HepG2 (cell line): ENCODE measurements around the gene SLC13A3. TPM values are rescaled to one million over a fixed set of nuclear protein-coding genes. Genes with fewer than 3 reads are reported as not detected.

ENCODE experiments used
- ARNTL ChIP-seq: sonication (generic); formaldehyde crosslinking; IDR thresholded peaks from 2 replicates; pipeline ENCODE4 v1.4.0; 2020; ENCODE audit warnings: mild to moderate bottlenecking, missing genetic modification reagents
- BRCA1 ChIP-seq: sonication (generic); formaldehyde crosslinking; IDR thresholded peaks from 2 replicates; pipeline ENCODE4 v1.4.0; 2020; ENCODE audit warnings: missing genetic modification reagents
- DZIP1 ChIP-seq: sonication (generic); formaldehyde crosslinking; IDR thresholded peaks from 2 replicates; pipeline ENCODE4 v1.5.0; 2020; ENCODE audit warnings: mild to moderate bottlenecking, missing genetic modification reagents
- FOXK1 ChIP-seq: sonication (generic); formaldehyde crosslinking; IDR thresholded peaks from 2 replicates; pipeline ENCODE4 v1.4.0; 2020; ENCODE audit warnings: low read depth, missing genetic modification reagents, borderline replicate concordance
- KLF9 ChIP-seq: IDR thresholded peaks from 2 replicates; pipeline ENCODE4 v1.6.1; 2016; ENCODE audit warnings: low read depth
- MLX ChIP-seq: IDR thresholded peaks from 2 replicates; pipeline ENCODE4 v1.6.1; 2016
- MTF2 ChIP-seq: sonication (generic); formaldehyde crosslinking; IDR thresholded peaks from 2 replicates; pipeline ENCODE4 v1.5.0; 2020; ENCODE audit warnings: missing genetic modification reagents, borderline replicate concordance
- SMARCE1 ChIP-seq: fragments of 450-650 bp; IDR thresholded peaks from 2 replicates; pipeline ENCODE4 v1.6.1; 2017; ENCODE audit warnings: borderline replicate concordance
- SNAI1 ChIP-seq: sonication (generic); formaldehyde crosslinking; IDR thresholded peaks from 2 replicates; pipeline ENCODE4 v1.5.0; 2020; ENCODE audit warnings: mild to moderate bottlenecking, missing genetic modification reagents, borderline replicate concordance
- STAT5B ChIP-seq: sonication (generic); formaldehyde crosslinking; IDR thresholded peaks from 2 replicates; pipeline ENCODE4 v1.4.0; 2020; ENCODE audit warnings: missing genetic modification reagents
- THAP11 ChIP-seq: IDR thresholded peaks from 2 replicates; pipeline ENCODE4 v1.6.1; 2016; ENCODE audit warnings: missing biosample characterization, missing genetic modification reagents
- ZNF232 ChIP-seq: sonication (generic); formaldehyde crosslinking; IDR thresholded peaks from 2 replicates; pipeline ENCODE4 v1.4.0; 2020; ENCODE audit warnings: missing genetic modification reagents, borderline replicate concordance
- ZNF253 ChIP-seq: sonication (generic); formaldehyde crosslinking; IDR thresholded peaks from 2 replicates; pipeline ENCODE4 v1.8.0; 2022; ENCODE audit warnings: mild to moderate bottlenecking, missing genetic modification reagents, borderline replicate concordance
- ZNF333 ChIP-seq: sonication (generic); formaldehyde crosslinking; IDR thresholded peaks from 2 replicates; pipeline ENCODE4 v1.4.0; 2020; ENCODE audit warnings: mild to moderate bottlenecking, missing genetic modification reagents, borderline replicate concordance
- ZNF382 ChIP-seq: sonication (generic); formaldehyde crosslinking; IDR thresholded peaks from 2 replicates; pipeline ENCODE4 v1.5.0; 2020; ENCODE audit warnings: missing genetic modification reagents, mild to moderate bottlenecking, borderline replicate concordance
- ZNF501 ChIP-seq: sonication (generic); formaldehyde crosslinking; IDR thresholded peaks from 2 replicates; pipeline ENCODE4 v1.5.1; 2020; ENCODE audit warnings: mild to moderate bottlenecking, moderate library complexity, missing genetic modification reagents
- ZNF547 ChIP-seq: sonication (generic); formaldehyde crosslinking; IDR thresholded peaks from 2 replicates; pipeline ENCODE4 v1.5.1; 2020; ENCODE audit warnings: mild to moderate bottlenecking, missing genetic modification reagents
- ZNF766 ChIP-seq: sonication (generic); formaldehyde crosslinking; IDR thresholded peaks from 2 replicates; pipeline ENCODE4 v1.5.0; 2020; ENCODE audit warnings: missing genetic modification reagents, borderline replicate concordance
- ZNF792 ChIP-seq: IDR thresholded peaks from 2 replicates; pipeline ENCODE4 v1.6.1; 2016
- polyA plus RNA-seq, 8 experiments: library from polyadenylated mRNA; depleted of rRNA in 3 of 8; stranded (reverse) in 7 of 8; unstranded in 1 of 8; fragments of >200 nt; fragmentation: Illumina TruSeq in 4 of 8; extraction: Trizol in 4 of 8; gene quantifications; 2 replicates each; pipeline versions ENCODE4 v1.2.1 to v1.2.3, GENCODE V29; 2011 to 2016; ENCODE audit warnings: low read depth in 4 of 8, missing spikeins in 1 of 8, mixed read lengths in 1 of 8; ENCODE audit not compliant: insufficient read depth in 1 of 8
- total RNA-seq, 5 experiments: library from RNA; depleted of rRNA; stranded (reverse); fragments of >200 nt; fragmentation: Illumina TruSeq; extraction: Trizol; gene quantifications; 2 replicates each; pipeline ENCODE4 v1.2.3, GENCODE V29; 2016; ENCODE audit warnings: low read depth in 1 of 5
- TF ChIP-seq, protein P1 (sequence below): IDR thresholded peaks from 2 replicates; pipeline ENCODE4 v1.6.1; 2016; ENCODE audit warnings: low read depth, borderline replicate concordance
- TF ChIP-seq, protein P2 (sequence below): sonication (generic); formaldehyde crosslinking; IDR thresholded peaks from 2 replicates; pipeline ENCODE4 v1.4.0; 2020; ENCODE audit warnings: mild to moderate bottlenecking, missing genetic modification reagents
- TF ChIP-seq, protein P3 (sequence below): sonication (generic); formaldehyde crosslinking; IDR thresholded peaks from 2 replicates; pipeline ENCODE4 v1.4.0; 2020; ENCODE audit warnings: missing genetic modification reagents, mild to moderate bottlenecking, borderline replicate concordance
- TF ChIP-seq, protein P4 (sequence below): sonication (generic); formaldehyde crosslinking; IDR thresholded peaks from 2 replicates; pipeline ENCODE4 v1.8.0; 2022; ENCODE audit warnings: missing genetic modification reagents, mild to moderate bottlenecking, inconsistent platforms, borderline replicate concordance

Gene SLC13A3
- total and polyA plus RNA-seq, 2 of the 13 experiments (the other 11 are each of a cell fraction or from before 2014, with no cell fraction given): 66.5 to 76.0 TPM

DNA sequence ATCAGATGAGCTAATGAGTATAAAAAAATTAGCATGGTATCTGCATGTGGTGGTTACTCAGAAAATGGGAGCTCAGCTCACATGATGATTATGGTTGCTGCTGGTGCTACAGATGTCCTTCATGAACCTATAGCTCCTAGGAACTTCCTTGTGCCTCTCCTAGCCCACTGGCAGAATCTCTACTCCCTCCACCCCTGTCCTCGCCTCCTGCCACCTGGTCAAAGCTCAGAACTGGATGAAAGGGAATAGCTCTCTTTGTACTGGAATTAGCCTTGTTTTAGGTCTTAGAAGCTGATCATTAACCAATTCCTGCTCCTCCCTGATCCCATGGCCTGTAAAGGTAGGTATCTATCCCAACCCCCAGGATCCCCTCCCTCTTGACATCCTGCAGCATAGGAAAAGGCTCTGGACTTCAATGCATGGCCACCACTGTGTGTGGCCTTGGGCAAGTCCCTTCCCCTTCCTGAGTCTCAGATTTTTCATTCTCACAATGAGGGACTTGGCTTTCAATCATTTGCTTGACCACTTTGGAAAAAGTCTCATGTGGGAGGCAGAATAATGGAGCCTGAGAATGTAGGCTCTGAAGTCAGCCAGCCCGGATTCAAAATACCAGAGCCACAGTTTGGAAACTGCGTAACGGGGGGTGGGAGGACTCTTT, 43.9 kb downstream of the SLC13A3 start (continued):
- TF ChIP-seq, protein P1, sequence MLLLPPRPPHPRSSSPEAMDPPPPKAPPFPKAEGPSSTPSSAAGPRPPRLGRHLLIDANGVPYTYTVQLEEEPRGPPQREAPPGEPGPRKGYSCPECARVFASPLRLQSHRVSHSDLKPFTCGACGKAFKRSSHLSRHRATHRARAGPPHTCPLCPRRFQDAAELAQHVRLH (CRISPR knock-in tag): peak; percentile 83
- TF ChIP-seq THAP11 (CRISPR knock-in tag): peak; percentile 77
- TF ChIP-seq KLF9: 0 out of 2 replicates have a peak, but pooled peaks have one; percentile 39
- TF ChIP-seq ZNF792 (CRISPR knock-in tag): peak; percentile 98
- TF ChIP-seq, protein P2, sequence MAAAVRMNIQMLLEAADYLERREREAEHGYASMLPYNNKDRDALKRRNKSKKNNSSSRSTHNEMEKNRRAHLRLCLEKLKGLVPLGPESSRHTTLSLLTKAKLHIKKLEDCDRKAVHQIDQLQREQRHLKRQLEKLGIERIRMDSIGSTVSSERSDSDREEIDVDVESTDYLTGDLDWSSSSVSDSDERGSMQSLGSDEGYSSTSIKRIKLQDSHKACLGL (CRISPR knock-in tag): no peak
- peak; percentile 32; the same call in 1 of the 2 replicates for TF ChIP-seq ZNF547 (CRISPR knock-in tag)
- TF ChIP-seq FOXK1: no peak
- TF ChIP-seq BRCA1 (CRISPR knock-in tag): peak; percentile 6; the same call in 1 of the 2 replicates
- TF ChIP-seq SMARCE1: no peak
- TF ChIP-seq, protein P3, sequence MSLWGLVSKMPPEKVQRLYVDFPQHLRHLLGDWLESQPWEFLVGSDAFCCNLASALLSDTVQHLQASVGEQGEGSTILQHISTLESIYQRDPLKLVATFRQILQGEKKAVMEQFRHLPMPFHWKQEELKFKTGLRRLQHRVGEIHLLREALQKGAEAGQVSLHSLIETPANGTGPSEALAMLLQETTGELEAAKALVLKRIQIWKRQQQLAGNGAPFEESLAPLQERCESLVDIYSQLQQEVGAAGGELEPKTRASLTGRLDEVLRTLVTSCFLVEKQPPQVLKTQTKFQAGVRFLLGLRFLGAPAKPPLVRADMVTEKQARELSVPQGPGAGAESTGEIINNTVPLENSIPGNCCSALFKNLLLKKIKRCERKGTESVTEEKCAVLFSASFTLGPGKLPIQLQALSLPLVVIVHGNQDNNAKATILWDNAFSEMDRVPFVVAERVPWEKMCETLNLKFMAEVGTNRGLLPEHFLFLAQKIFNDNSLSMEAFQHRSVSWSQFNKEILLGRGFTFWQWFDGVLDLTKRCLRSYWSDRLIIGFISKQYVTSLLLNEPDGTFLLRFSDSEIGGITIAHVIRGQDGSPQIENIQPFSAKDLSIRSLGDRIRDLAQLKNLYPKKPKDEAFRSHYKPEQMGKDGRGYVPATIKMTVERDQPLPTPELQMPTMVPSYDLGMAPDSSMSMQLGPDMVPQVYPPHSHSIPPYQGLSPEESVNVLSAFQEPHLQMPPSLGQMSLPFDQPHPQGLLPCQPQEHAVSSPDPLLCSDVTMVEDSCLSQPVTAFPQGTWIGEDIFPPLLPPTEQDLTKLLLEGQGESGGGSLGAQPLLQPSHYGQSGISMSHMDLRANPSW (CRISPR knock-in tag): peak; percentile 90; the same call in 1 of the 2 replicates
- peak; percentile 93 for TF ChIP-seq MLX
- TF ChIP-seq ARNTL (CRISPR knock-in tag): peak; percentile 83
- TF ChIP-seq MTF2 (CRISPR knock-in tag): no peak; the same call in 1 of the 2 replicates
- peak; percentile 57 for TF ChIP-seq STAT5B (CRISPR knock-in tag)
- TF ChIP-seq ZNF253: no peak
- TF ChIP-seq ZNF382 (CRISPR knock-in tag): no peak
- no peak for TF ChIP-seq ZNF766 (CRISPR knock-in tag)
- TF ChIP-seq ZNF501 (CRISPR knock-in tag): peak; percentile 85
- no peak for TF ChIP-seq ZNF333 (CRISPR knock-in tag)
- TF ChIP-seq ZNF232 (CRISPR knock-in tag): no peak
- TF ChIP-seq, protein P4, sequence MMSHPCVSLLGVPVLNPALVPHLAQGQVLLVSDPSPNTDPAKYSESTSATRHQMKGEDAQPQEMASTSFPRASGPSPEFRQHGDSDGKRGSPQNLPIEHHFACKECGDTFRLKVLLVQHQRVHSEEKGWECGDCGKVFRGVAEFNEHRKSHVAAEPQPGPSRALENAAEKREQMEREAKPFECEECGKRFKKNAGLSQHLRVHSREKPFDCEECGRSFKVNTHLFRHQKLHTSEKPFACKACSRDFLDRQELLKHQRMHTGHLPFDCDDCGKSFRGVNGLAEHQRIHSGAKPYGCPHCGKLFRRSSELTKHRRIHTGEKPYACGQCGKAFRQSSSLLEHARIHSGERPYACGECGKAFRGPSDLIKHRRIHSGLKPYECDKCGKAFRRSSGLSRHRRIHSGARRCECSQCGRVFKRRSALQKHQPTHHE (CRISPR knock-in tag): no peak; the same call in 1 of the 2 replicates
- no peak; the same call in 1 of the 2 replicates for TF ChIP-seq SNAI1
- TF ChIP-seq DZIP1 (CRISPR knock-in tag): no peak
